H1 (cell line): ENCODE measurements around the gene PKNOX1. TPM values are rescaled to one million over a fixed set of nuclear protein-coding genes. Genes with fewer than 3 reads are reported as not detected.

ENCODE experiments used
- CTCF ChIA-PET: fragments of 300-600 bp; sonication (Branson Sonifier 250); formaldehyde crosslinking; loops from one replicate; lab custom pipeline; 2021; ENCODE audit not compliant: partially characterized antibody; lab: Charles Lee
- POLR2A ChIA-PET: fragments of 300-600 bp; sonication (Branson Sonifier 250); formaldehyde crosslinking; loops from one replicate; lab custom pipeline; 2021; ENCODE audit warnings: inconsistent platforms; ENCODE audit not compliant: partially characterized antibody; lab: Charles Lee
- DNase-seq, 2 experiments: peaks; one replicate each; pipeline versions ENCODE4 v3.0.0 to v3.0.0-alpha.2; 2010 to 2022; ENCODE audit warnings: low spot score in 2 of 2, low read depth in 1 of 2, mixed read lengths in 1 of 2
- FAIRE-seq: peaks from 2 replicates; lab custom pipeline; 2011; peaks lifted over from hg19 to GRCh38; lab: Jason Lieb, UNC
- H2AFZ ChIP-seq: 2 replicates; pipeline ENCODE4 v1.8.1; 2012; ENCODE audit warnings: low read length, inconsistent platforms
- H2AK5ac ChIP-seq: 2 replicates; pipeline ENCODE4 v1.6.1; 2013; ENCODE audit warnings: low read depth, low read length
- H2BK120ac ChIP-seq: replicated peaks from 2 replicates; pipeline ENCODE3; 2013; ENCODE audit warnings: low read depth, low read length, inconsistent platforms
- H2BK12ac ChIP-seq: 2 replicates; pipeline ENCODE4 v1.6.1; 2013; ENCODE audit warnings: low read depth, low read length
- H2BK15ac ChIP-seq: 2 replicates; pipeline ENCODE4 v1.6.1; 2013; ENCODE audit warnings: low read length
- H2BK20ac ChIP-seq: 2 replicates; pipeline ENCODE4 v1.6.1; 2013; ENCODE audit warnings: low read length
- H2BK5ac ChIP-seq: 2 replicates; pipeline ENCODE4 v1.6.1; 2013; ENCODE audit warnings: low read depth, low read length
- H3K14ac ChIP-seq: 2 replicates; pipeline ENCODE4 v1.6.1; 2013; ENCODE audit warnings: inconsistent platforms; ENCODE audit not compliant: insufficient read length
- H3K18ac ChIP-seq: 2 replicates; pipeline ENCODE4 v1.6.1; 2013; ENCODE audit warnings: low read length; ENCODE audit errors: extremely low read depth
- H3K23ac ChIP-seq: 2 replicates; pipeline ENCODE4 v1.6.1; 2013; ENCODE audit warnings: inconsistent platforms; ENCODE audit not compliant: insufficient read length
- H3K23me2 ChIP-seq: 2 replicates; pipeline ENCODE4 v1.6.1; 2013; ENCODE audit warnings: low read depth, low read length
- H3K27ac ChIP-seq: 2 replicates; pipeline ENCODE4 v1.6.1; 2011; ENCODE audit warnings: low read depth, low read length, inconsistent platforms
- H3K27me3 ChIP-seq, 4 experiments: replicated peaks in 1 of 4; 1 replicate in 1 of 4; 2 replicates in 3 of 4; pipeline versions ENCODE4 v1.6.1 to v1.8.1; 2011 to 2013; ENCODE audit warnings: low read length in 3 of 4, mild to moderate bottlenecking in 3 of 4, inconsistent platforms in 2 of 4, mixed read lengths in 2 of 4, moderate library complexity in 1 of 4; ENCODE audit not compliant: control insufficient read depth in 3 of 4, insufficient read depth in 3 of 4; ENCODE audit errors: extremely low read depth in 1 of 4
- H3K36me3 ChIP-seq, 4 experiments: 2 replicates each; pipeline versions ENCODE4 v1.6.1 to v1.8.1; 2011 to 2013; ENCODE audit warnings: mild to moderate bottlenecking in 4 of 4, low read length in 3 of 4, moderate library complexity in 2 of 4, control low read depth in 1 of 4, inconsistent platforms in 1 of 4; ENCODE audit not compliant: insufficient read depth in 4 of 4, control insufficient read depth in 2 of 4
- H3K4ac ChIP-seq: replicated peaks from 2 replicates; pipeline ENCODE3; 2013; ENCODE audit warnings: low read length, low read depth, mixed read lengths, inconsistent platforms; ENCODE audit not compliant: insufficient read length
- H3K4me1 ChIP-seq, 4 experiments: replicated peaks in 1 of 4; 1 replicate in 1 of 4; 2 replicates in 3 of 4; pipeline versions ENCODE4 v1.6.1 to v1.8.1; 2011 to 2013; ENCODE audit warnings: low read length in 3 of 4, inconsistent platforms in 2 of 4, mixed read lengths in 1 of 4; ENCODE audit not compliant: insufficient read depth in 4 of 4, control insufficient read depth in 3 of 4
- H3K4me2 ChIP-seq, 2 experiments: 2 replicates each; pipeline versions ENCODE4 v1.6.1 to v1.8.1; 2011 to 2013; ENCODE audit warnings: low read depth in 2 of 2, low read length in 2 of 2, control low read depth in 1 of 2, inconsistent platforms in 1 of 2, mild to moderate bottlenecking in 1 of 2; ENCODE audit not compliant: insufficient read depth in 1 of 2
- H3K4me3 ChIP-seq, 4 experiments: fragments of 200-600, 300-600 bp in 1 of 4; sonication (generic), shearing (Covaris generic), sonication (Bioruptor Twin) in 1 of 4; 2 replicates each; pipeline versions ENCODE4 v1.5.1 to v1.8.1; 2011 to 2016; ENCODE audit warnings: low read length in 4 of 4, low read depth in 3 of 4, control low read depth in 2 of 4, inconsistent platforms in 2 of 4, mild to moderate bottlenecking in 2 of 4, mixed read lengths in 1 of 4, moderate library complexity in 1 of 4; ENCODE audit not compliant: insufficient read depth in 2 of 4; ENCODE audit errors: extremely low read depth in 1 of 4
- H3K56ac ChIP-seq: replicated peaks from 2 replicates; pipeline ENCODE3; 2013; ENCODE audit warnings: low read depth, mild to moderate bottlenecking, mixed read lengths, low read length, inconsistent platforms; ENCODE audit not compliant: insufficient read length
- H3K79me1 ChIP-seq: 2 replicates; pipeline ENCODE4 v1.6.1; 2013; ENCODE audit warnings: low read depth, low read length, control low read depth
- H3K79me2 ChIP-seq, 2 experiments: 2 replicates each; pipeline versions ENCODE4 v1.6.1 to v1.8.1; 2012 to 2013; ENCODE audit warnings: low read length in 2 of 2, mild to moderate bottlenecking in 2 of 2, inconsistent platforms in 1 of 2; ENCODE audit not compliant: insufficient read depth in 2 of 2, control insufficient read depth in 1 of 2
- H3K9ac ChIP-seq, 4 experiments: replicated peaks in 1 of 4; 1 replicate in 1 of 4; 2 replicates in 3 of 4; pipeline versions ENCODE4 v1.6.1 to v1.8.1; 2011 to 2013; ENCODE audit warnings: low read depth in 3 of 4, low read length in 3 of 4, control low read depth in 2 of 4, mild to moderate bottlenecking in 2 of 4, moderate library complexity in 2 of 4, inconsistent platforms in 1 of 4; ENCODE audit errors: extremely low read depth in 1 of 4
- H3K9me3 ChIP-seq, 2 experiments: 2 replicates each; pipeline versions ENCODE4 v1.6.1 to v1.8.1; 2012 to 2013; ENCODE audit warnings: mild to moderate bottlenecking in 2 of 2, moderate library complexity in 2 of 2, control low read depth in 1 of 2, inconsistent platforms in 1 of 2, low read depth in 1 of 2, low read length in 1 of 2, mixed read lengths in 1 of 2; ENCODE audit not compliant: insufficient read depth in 2 of 2
- H4K20me1 ChIP-seq, 2 experiments: replicated peaks in 1 of 2; 2 replicates each; pipeline versions ENCODE3 to v1.8.1; 2011 to 2013; ENCODE audit warnings: inconsistent platforms in 2 of 2, low read length in 2 of 2, mild to moderate bottlenecking in 1 of 2; ENCODE audit not compliant: insufficient read depth in 2 of 2, control insufficient read depth in 1 of 2
- H4K5ac ChIP-seq: 2 replicates; pipeline ENCODE4 v1.6.1; 2013; ENCODE audit warnings: low read length, low read depth, mixed read lengths, inconsistent platforms; ENCODE audit not compliant: insufficient read length
- H4K8ac ChIP-seq: 2 replicates; pipeline ENCODE4 v1.8.0; 2013; ENCODE audit warnings: mild to moderate bottlenecking, moderate library complexity, low read length, inconsistent platforms; ENCODE audit not compliant: insufficient read depth; ENCODE audit errors: extremely low read depth
- H4K91ac ChIP-seq: replicated peaks from 2 replicates; pipeline ENCODE3; 2013; ENCODE audit warnings: low read length, mixed read lengths, inconsistent platforms; ENCODE audit not compliant: insufficient read length
- BACH1 ChIP-seq: IDR thresholded peaks from 2 replicates; pipeline ENCODE4 v1.6.1; 2012; ENCODE audit warnings: low read length, improper control_type of control experiment
- BCL11A ChIP-seq, 2 experiments: IDR thresholded peaks; one replicate each; pipeline ENCODE4 v1.6.1; 2011; ENCODE audit warnings: low read depth in 2 of 2, low read length in 2 of 2, mild to moderate bottlenecking in 2 of 2
- CBX5 ChIP-seq: fragments of 300-800, 300-1000 bp; sonication (generic); IDR thresholded peaks from 2 replicates; pipeline ENCODE4 v1.7.1; 2016; ENCODE audit warnings: antibody characterized with exemption, low read length, low read depth
- CBX8 ChIP-seq: fragments of 300-800, 300-1000 bp; sonication (generic); IDR thresholded peaks from 2 replicates; pipeline ENCODE4 v1.7.1; 2016; ENCODE audit warnings: low read depth, low read length, borderline replicate concordance
- E2F6 ChIP-seq: IDR thresholded peaks from 2 replicates; pipeline ENCODE4 v1.6.1; 2012; ENCODE audit warnings: inconsistent platforms
- EGR1 ChIP-seq: IDR thresholded peaks from 2 replicates; pipeline ENCODE4 v1.6.1; 2011; ENCODE audit warnings: low read depth, low read length, borderline replicate concordance
- HDAC2 ChIP-seq, 2 experiments: fragments of 300-600 bp in 1 of 2; sonication (generic) in 1 of 2; IDR thresholded peaks; 2 replicates each; pipeline ENCODE4 v1.6.1; 2011 to 2012; ENCODE audit warnings: low read depth in 2 of 2, low read length in 2 of 2, mild to moderate bottlenecking in 2 of 2, moderate library complexity in 2 of 2, borderline replicate concordance in 1 of 2, inconsistent platforms in 1 of 2
- KDM5A ChIP-seq: fragments of 200-600 bp; IDR thresholded peaks from 2 replicates; pipeline ENCODE4 v1.7.1; 2012; ENCODE audit warnings: mild to moderate bottlenecking, low read length, inconsistent platforms, mixed read lengths
- MAFK ChIP-seq: IDR thresholded peaks from 2 replicates; pipeline ENCODE4 v1.6.1; 2012; ENCODE audit warnings: low read depth, mild to moderate bottlenecking, improper control_type of control experiment, low read length
- RAD21 ChIP-seq, 2 experiments: IDR thresholded peaks in 1 of 2; conservative IDR thresholded peaks in 1 of 2; 2 replicates each; pipeline ENCODE4 v1.6.1; 2011; ENCODE audit warnings: low read depth in 2 of 2, low read length in 2 of 2, improper control_type of control experiment in 1 of 2, inconsistent platforms in 1 of 2, mild to moderate bottlenecking in 1 of 2, moderate library complexity in 1 of 2
- SAP30 ChIP-seq: fragments of 300-600 bp; sonication (generic); IDR thresholded peaks from 2 replicates; pipeline ENCODE4 v1.7.1; 2012; ENCODE audit warnings: low read length, moderate library complexity, mild to moderate bottlenecking, inconsistent platforms; ENCODE audit not compliant: insufficient read depth, insufficient replicate concordance
- SP4 ChIP-seq: IDR thresholded peaks from 2 replicates; pipeline ENCODE4 v1.6.1; 2012; ENCODE audit warnings: low read length, inconsistent platforms
- TAF7 ChIP-seq: optimal IDR thresholded peaks from 2 replicates; pipeline ENCODE3; 2011; ENCODE audit warnings: low read depth, mild to moderate bottlenecking, inconsistent platforms, low read length, moderate library complexity, borderline replicate concordance
- TBP ChIP-seq: IDR thresholded peaks from 2 replicates; pipeline ENCODE4 v1.6.1; 2011; ENCODE audit warnings: low read depth, low read length, improper control_type of control experiment
- WGBS, 2 experiments: shearing (Covaris generic) in 1 of 2; methylation state at CpG; one replicate each; pipeline versions ENCODE4 v1.1.6 to v1.1.7; 2013 to 2015; ENCODE audit warnings: low lambda C conversion rate in 2 of 2, mixed read lengths in 2 of 2, inconsistent platforms in 1 of 2, low coverage in 1 of 2, missing lambda C conversion rate in 1 of 2; ENCODE audit not compliant: insufficient replicate concordance in 2 of 2, insufficient coverage in 1 of 2, insufficient read length in 1 of 2; ENCODE audit errors: extremely low coverage in 1 of 2, missing lambda C conversion rate in 1 of 2; 5-methylcytosine and 5-hydroxymethylcytosine counted together
- polyA plus RNA-seq, 7 experiments: library from polyadenylated mRNA; depleted of rRNA in 3 of 7; stranded (reverse) in 5 of 7; unstranded in 2 of 7; fragments of >200 nt in 5 of 7; fragments of 200-250 nt in 2 of 7; gene quantifications; 1 replicate in 5 of 7; 2 replicates in 1 of 7; 4 replicates in 1 of 7; pipeline versions ENCODE4 v1.2.1 to v1.2.3, GENCODE V29; 2011 to 2013; ENCODE audit warnings: missing spikeins in 2 of 7, mixed read lengths in 2 of 7
- total RNA-seq: library from RNA; stranded (reverse); fragmentation: NEBNext Ultra II Directional; extraction: Animal tissue kit (Norgen Biotek cat#: 25700); gene quantifications from 2 replicates; pipeline ENCODE4 v1.2.1, GENCODE V29; 2021

The PKNOX1 gene
- total and polyA plus RNA-seq, 2 of the 8 experiments (the other 6 are each of a cell fraction or from before 2014, with no cell fraction given), result 20.4 to 31.9 TPM

GRCh38 chr21:43012596-43012995, 38.2 kb downstream of the PKNOX1 start:
- Histone ChIP-seq H2BK12ac (no peak overlapping the region), H2BK15ac (no peak overlapping the region), H3K9ac (no peak overlapping the region), H3K4ac (no peak overlapping the region), H3K56ac (no peak overlapping the region), H2BK120ac (no peak overlapping the region), H4K20me1 (no peaks in the 10 kb centered on the region), H3K9me3 (no peaks in the 10 kb centered on the region), H2AFZ (no peak overlapping the region), H3K27ac (no peak overlapping the region), H4K5ac (no peak overlapping the region), H4K91ac (no peak overlapping the region), H4K8ac (no peak overlapping the region), H3K4me1 (no peaks in the 10 kb centered on the region), H3K36me3 (peaks cover 11 to 38% (median 25%) of the 10 kb centered on the region in 4 experiments; a peak in 7 of 8 replicates), H3K4me2 (no peak overlapping the region), H3K4me3 (no peak overlapping the region), H3K23ac (no peak overlapping the region), H3K79me2 (no peaks in the 10 kb centered on the region), H3K18ac (no peak overlapping the region), H2BK5ac (no peak overlapping the region), H3K23me2 (no peaks in the 10 kb centered on the region), H2BK20ac (no peak overlapping the region), H3K14ac (no peak overlapping the region), H2AK5ac (no peak overlapping the region), H3K27me3 (no peaks in the 10 kb centered on the region), H3K79me1 (no peaks in the 10 kb centered on the region)
- FAIRE-seq (no peak), DNase-seq (no peak)
- ChIA-PET POLR2A (interaction anchor here (0.6 kb wide), 1 partner anchor 157 kb away, joined by 3 read pairs; no protein-coding TSS in a partner anchor), CTCF (no interaction called here)
- WGBS, 2 experiments, result 93% methylated on average over 6 of the region's 6 CpGs; no CpG with 5 or more reads in 1 of the 2 experiments
- TF ChIP-seq CBX8, result no peak
- TF ChIP-seq SAP30, result no peak
- TF ChIP-seq BCL11A (IDR thresholded peaks at IDR 0.05; ENCODE audit: low read depth in 2 of 2, low read length in 2 of 2), result no peak
- TF ChIP-seq BACH1, result no peak
- TF ChIP-seq HDAC2 (IDR thresholded peaks at IDR 0.05; ENCODE audit: borderline replicate concordance in 1 of 2, low read depth in 2 of 2, low read length in 2 of 2), result no peak
- TF ChIP-seq CBX5, result no peak
- TF ChIP-seq TBP, result no peak
- TF ChIP-seq E2F6, result no peak
- TF ChIP-seq MAFK, result no peak
- TF ChIP-seq KDM5A, result no peak
- TF ChIP-seq EGR1, result no peak
- no peak for TF ChIP-seq TAF7
- no peak for TF ChIP-seq RAD21 (IDR thresholded peaks at IDR 0.05 in 1 of 2, conservative IDR thresholded peaks at IDR 0.05 in 1 of 2; ENCODE audit: low read depth in 2 of 2, low read length in 2 of 2)
- no peak for TF ChIP-seq SP4
